Heart left ventricle (tissue), 16 donors: ENCODE results near the gene PRSS35. TPM values are rescaled to one million over a fixed set of nuclear protein-coding genes. Genes with fewer than 3 reads are reported as not detected.
A peak's percentile ranks its signal among the peaks of the same experiment; 100 is the strongest.
"Not testable (repeated sequence)": the region's sequence is repeated elsewhere in the genome, so short reads cannot be mapped to it uniquely, and the experiment has no call there.

Source experiments
- ATAC-seq, 4 donors: fragments of 200-7000 bp; cut with Tn5 transposase; one replicate each; pipeline ENCODE4 v1.9.1; 2020 to 2022; ENCODE audit warnings: moderate library complexity in 4 of 4, mild to moderate bottlenecking in 3 of 4, moderate number of reproducible peaks in 1 of 4
- DNase-seq, 5 donors: peaks; one replicate each; pipeline ENCODE4 v3.0.0-alpha.2; 2020
- H3K27ac ChIP-seq, 12 donors: fragments of 200-600 bp; sonication (generic) in 4 of 12; one replicate each; pipeline versions ENCODE4 v1.5.0 to v1.8.0; 2016 to 2022; ENCODE audit warnings: mild to moderate bottlenecking in 2 of 12
- H3K27me3 ChIP-seq, 9 donors: fragments of 200-600 bp; sonication (generic) in 2 of 9; one replicate each; pipeline versions ENCODE4 v1.5.1 to v1.8.0; 2016 to 2022; ENCODE audit warnings: mild to moderate bottlenecking in 3 of 9
- H3K36me3 ChIP-seq, 9 donors: fragments of 200-600 bp; sonication (generic) in 2 of 9; one replicate each; pipeline versions ENCODE4 v1.5.0 to v1.8.0; 2018 to 2022; ENCODE audit warnings: mild to moderate bottlenecking in 2 of 9
- H3K4me1 ChIP-seq, 12 donors: fragments of 200-600 bp; sonication (generic) in 4 of 12; one replicate each; pipeline versions ENCODE4 v1.5.0 to v1.8.0; 2016 to 2022; ENCODE audit warnings: mild to moderate bottlenecking in 3 of 12
- H3K4me3 ChIP-seq, 12 donors: fragments of 200-600 bp; sonication (generic) in 4 of 12; one replicate each; pipeline versions ENCODE4 v1.5.0 to v1.8.0; 2017 to 2022; ENCODE audit warnings: mild to moderate bottlenecking in 9 of 12, moderate library complexity in 4 of 12
- H3K9me3 ChIP-seq, 12 donors: fragments of 200-600 bp; sonication (generic) in 4 of 12; one replicate each; pipeline versions ENCODE4 v1.5.0 to v1.8.0; 2016 to 2022; ENCODE audit warnings: mild to moderate bottlenecking in 1 of 12
- POLR2A ChIP-seq, 2 donors: fragments of 450-650 bp; IDR thresholded peaks; one replicate each; pipeline ENCODE4 v1.6.1; 2017; ENCODE audit warnings: antibody characterized with exemption in 2 of 2, mild to moderate bottlenecking in 2 of 2, moderate library complexity in 2 of 2
- WGBS, 4 donors: extraction: QIAGEN DNeasy Blood & Tissue Kit in 2 of 4; methylation state at CpG; one replicate each; pipeline versions ENCODE4 v1.1.5 to v1.1.7; 2013 to 2018; 5-methylcytosine and 5-hydroxymethylcytosine counted together
- intact Hi-C, 10 donors: fragments of 100-400 bp; cut with DNase I; formaldehyde crosslinking; loops; one replicate each; pipeline versions ENCODE4 v1.11.1 to v1.14.2; 2022
- polyA plus RNA-seq, 2 donors: library from polyadenylated mRNA; stranded (reverse); fragments of 200-250 nt; gene quantifications; one replicate each; pipeline ENCODE4 v1.2.3, GENCODE V29; 2013
- total RNA-seq, 9 donors: library from RNA; depleted of rRNA in 2 of 9; stranded (reverse); fragments of >200 nt in 2 of 9; fragmentation: NEBNext Ultra II Directional in 3 of 9; extraction: Animal tissue kit (Norgen Biotek cat#: 25700) in 3 of 9; gene quantifications; one replicate each; pipeline versions ENCODE4 v1.1.0 to v1.2.4, GENCODE V29; 2016 to 2023
- TF ChIP-seq, protein P1 (sequence below), 12 donors: fragments of 200-600 bp; sonication (generic) in 4 of 12; IDR thresholded peaks; one replicate each; pipeline versions ENCODE4 v1.5.0 to v1.8.0; 2018 to 2022; ENCODE audit warnings: antibody characterized with exemption in 12 of 12, mild to moderate bottlenecking in 5 of 12
- donor health status: ischemic (EF 13 %, LVEDD 7.1; RV severe dilation, severe dysfunction).
- donor health status: healthy with polysubstance abuse.
- donor health status: DM: no; HTN: yes; CAD: no.
- donor health status: DM: no; HTN: no; CAD: no.
- donor health status: ischemic (EF 25% LVEDD 6.9; RV normal size, moderate dysfunction).
- donor health status: ischemic (EF 25% LVEDD 5.7; RV mildly dilated, moderate dysfunction).
- donor health status: healthy.
- donor health status: DM: yes; HTN: yes; CAD: no.
- donor health status: ischemic (EF 35%, LVEDD 5.7; RV mildly dilated, moderate dysfunction).
- donor health status: nonischemic (EF 11% LVEDD 7.7; RV severe dilation, severe dysfunction).
- donor health status: DM: yes; HTN: yes; CAD: no.
- donor health status: PGD.
- donor health status: ischemic (EF 29% LVEDD 5.4; RV normal size, mild dysfunction).
- donor health status: nonischemic (EF 23%, LVEDD 6.1; RV moderate dilation, normal function).

The PRSS35 gene
- total and polyA plus RNA-seq, 11 donors, result 0.08 to 0.75 (median 0.29) TPM; not detected in 5

DNA sequence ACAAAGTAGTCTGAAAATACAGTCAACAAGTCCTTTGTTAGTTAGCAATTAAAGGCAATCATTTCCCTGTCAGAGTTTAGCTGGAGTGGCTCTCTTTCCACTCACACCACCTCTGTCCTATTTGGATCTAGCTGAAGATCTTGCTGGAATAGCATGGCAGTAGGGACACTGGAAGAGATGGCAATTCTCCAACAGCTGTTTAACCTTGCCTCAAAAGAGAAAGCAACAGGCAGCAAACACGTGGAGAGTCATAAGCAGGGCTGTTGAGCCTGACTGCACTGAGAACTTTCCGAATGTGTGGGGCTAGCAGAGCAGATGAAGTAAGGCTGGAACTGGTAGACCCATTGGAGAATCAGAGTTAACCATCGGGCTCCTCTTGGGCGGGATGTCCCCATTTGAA is 38.0 kb upstream of the PRSS35 start:
- H3K27ac ChIP-seq, result no peak overlapping the region
- DNase-seq (peak in 1 of 5 donors; percentile 10), ATAC-seq (peak; percentile 68 to 77 (median 73))
- H3K9me3 ChIP-seq, result no peaks in the 10 kb centered on the region
- no peak overlapping the region for H3K4me3 ChIP-seq
- H3K36me3 ChIP-seq, result no peaks in the 10 kb centered on the region
- intact Hi-C loops, result no loop called here
- TF ChIP-seq POLR2A (IDR thresholded peaks at IDR 0.05), result no peak
- TF ChIP-seq, protein P1, sequence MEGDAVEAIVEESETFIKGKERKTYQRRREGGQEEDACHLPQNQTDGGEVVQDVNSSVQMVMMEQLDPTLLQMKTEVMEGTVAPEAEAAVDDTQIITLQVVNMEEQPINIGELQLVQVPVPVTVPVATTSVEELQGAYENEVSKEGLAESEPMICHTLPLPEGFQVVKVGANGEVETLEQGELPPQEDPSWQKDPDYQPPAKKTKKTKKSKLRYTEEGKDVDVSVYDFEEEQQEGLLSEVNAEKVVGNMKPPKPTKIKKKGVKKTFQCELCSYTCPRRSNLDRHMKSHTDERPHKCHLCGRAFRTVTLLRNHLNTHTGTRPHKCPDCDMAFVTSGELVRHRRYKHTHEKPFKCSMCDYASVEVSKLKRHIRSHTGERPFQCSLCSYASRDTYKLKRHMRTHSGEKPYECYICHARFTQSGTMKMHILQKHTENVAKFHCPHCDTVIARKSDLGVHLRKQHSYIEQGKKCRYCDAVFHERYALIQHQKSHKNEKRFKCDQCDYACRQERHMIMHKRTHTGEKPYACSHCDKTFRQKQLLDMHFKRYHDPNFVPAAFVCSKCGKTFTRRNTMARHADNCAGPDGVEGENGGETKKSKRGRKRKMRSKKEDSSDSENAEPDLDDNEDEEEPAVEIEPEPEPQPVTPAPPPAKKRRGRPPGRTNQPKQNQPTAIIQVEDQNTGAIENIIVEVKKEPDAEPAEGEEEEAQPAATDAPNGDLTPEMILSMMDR (IDR thresholded peaks at IDR 0.05), result no peak
- 28 to 49% (median 47%) methylated on average over 4 of the region's 4 CpGs for WGBS, 4 donors
- H3K27me3 ChIP-seq, result no peaks in the 10 kb centered on the region
- peaks cover 0 to 32% (median 0%) of the 10 kb centered on the region in 12 donors for H3K4me1 ChIP-seq

DNA sequence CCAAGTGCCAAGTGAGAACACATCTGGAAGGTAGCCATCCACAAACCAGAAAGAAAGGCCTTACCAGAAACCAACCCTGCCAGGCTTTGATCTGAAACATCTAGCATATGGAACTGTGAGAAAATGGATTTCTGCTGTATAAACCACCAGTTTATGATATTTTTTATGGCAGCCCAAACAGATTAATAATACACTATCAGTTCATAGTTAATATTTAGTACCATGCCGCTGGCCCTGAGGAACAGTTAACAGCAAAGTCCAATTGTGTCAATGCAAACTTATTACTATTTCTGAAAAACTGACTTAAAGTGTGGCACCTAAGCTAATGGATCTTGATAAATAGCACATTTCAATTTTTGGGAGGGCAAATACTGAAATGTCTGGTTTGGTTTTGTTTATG is 35.4 kb upstream of the PRSS35 start:
- TF ChIP-seq, protein P1 (IDR thresholded peaks at IDR 0.05), result no peak
- Histone ChIP-seq H3K9me3 (no peaks in the 10 kb centered on the region), H3K27me3 (no peaks in the 10 kb centered on the region), H3K27ac (no peak overlapping the region), H3K36me3 (no peaks in the 10 kb centered on the region), H3K4me3 (no peak overlapping the region), H3K4me1 (peaks cover 0 to 7% (median 0%) of the 10 kb centered on the region in 12 donors)
- 95 to 100% (median 99%) methylated on average over 1 of the region's 1 CpG for WGBS, 4 donors
- DNase-seq (no peak), ATAC-seq (no peak)
- intact Hi-C loops, result no loop called here

DNA sequence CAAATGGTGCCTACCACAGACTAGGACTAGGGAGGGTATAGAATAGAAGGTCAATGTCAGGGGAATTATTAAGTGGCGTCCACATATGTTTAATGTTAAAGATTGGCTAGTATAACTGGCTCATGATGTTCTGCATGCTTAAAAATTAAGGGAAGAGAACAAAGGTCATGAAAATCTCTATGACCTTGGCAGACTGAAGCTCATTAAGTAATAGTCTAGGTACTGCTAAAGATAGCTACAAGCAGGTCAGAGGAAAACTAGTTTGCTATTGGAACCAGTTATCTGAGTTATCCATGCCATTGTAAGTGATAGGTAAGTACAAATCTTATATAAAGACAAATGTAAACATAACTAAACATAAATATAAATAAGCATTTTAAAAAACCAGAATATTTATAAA is 32.9 kb upstream of the PRSS35 start:
- H3K36me3 ChIP-seq, result no peaks in the 10 kb centered on the region
- H3K4me3 ChIP-seq, result no peak overlapping the region
- 67 to 79% (median 77%) methylated on average over 1 of the region's 1 CpG for WGBS, 4 donors
- H3K27me3 ChIP-seq, result no peaks in the 10 kb centered on the region
- DNase-seq (no peak), ATAC-seq (no peak)
- intact Hi-C loops, result no loop called here
- no peak overlapping the region for H3K27ac ChIP-seq
- no peaks in the 10 kb centered on the region for H3K9me3 ChIP-seq
- TF ChIP-seq POLR2A (IDR thresholded peaks at IDR 0.05), result no peak
- TF ChIP-seq, protein P1 (IDR thresholded peaks at IDR 0.05), result no peak
- peaks cover 0 to 3% (median 0%) of the 10 kb centered on the region in 12 donors for H3K4me1 ChIP-seq

DNA sequence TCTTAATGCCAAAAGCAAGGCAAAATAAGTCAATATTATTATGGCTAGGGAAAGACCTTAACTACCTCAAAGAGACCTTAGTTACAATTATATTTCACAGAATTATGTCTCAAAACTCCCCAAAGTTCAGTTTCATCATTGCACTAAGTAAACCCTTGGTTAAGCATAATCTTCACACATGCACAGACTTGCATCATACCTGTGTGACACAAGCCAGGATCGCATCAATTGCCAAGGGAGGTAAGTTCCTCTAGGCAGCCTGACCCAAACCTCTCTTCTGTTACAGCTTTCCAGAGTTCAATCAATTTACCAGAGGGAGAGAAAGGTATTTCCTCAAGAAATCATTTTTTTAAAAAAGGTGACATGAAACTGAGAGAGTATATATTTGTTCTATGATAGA is 31.9 kb upstream of the PRSS35 start:
- no peak for DNase-seq
- intact Hi-C loops, result no loop called here
- Histone ChIP-seq H3K36me3 (no peaks in the 10 kb centered on the region), H3K27me3 (no peaks in the 10 kb centered on the region), H3K27ac (no peak overlapping the region), H3K4me3 (no peak overlapping the region), H3K9me3 (no peaks in the 10 kb centered on the region), H3K4me1 (no peaks in the 10 kb centered on the region)
- ATAC-seq, result no peak
- 88 to 97% (median 89%) methylated on average over 1 of the region's 1 CpG for WGBS, 4 donors
- no peak for TF ChIP-seq POLR2A (IDR thresholded peaks at IDR 0.05)
- TF ChIP-seq, protein P1 (IDR thresholded peaks at IDR 0.05), result no peak

DNA sequence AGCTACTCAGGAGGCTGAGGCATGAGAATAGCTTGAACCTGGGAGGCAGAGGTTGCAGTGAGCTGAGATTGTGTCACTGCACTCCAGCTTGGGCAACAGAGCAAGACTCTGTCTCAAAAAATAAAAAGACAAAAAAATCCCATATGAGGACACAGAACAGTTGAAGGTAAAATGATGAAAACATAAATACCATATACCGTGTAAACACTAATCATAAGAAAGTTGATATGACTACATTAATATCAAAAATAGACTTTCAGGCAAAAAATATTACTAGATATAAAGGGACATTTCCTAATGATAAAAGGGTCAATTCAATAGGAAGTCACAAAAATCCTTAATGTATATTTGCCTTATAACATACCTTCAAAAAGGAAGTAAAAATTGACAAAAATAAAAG is 30.4 kb upstream of the PRSS35 start:
- H3K27me3 ChIP-seq, H3K27ac ChIP-seq, H3K36me3 ChIP-seq, ATAC-seq, H3K4me3 ChIP-seq, H3K4me1 ChIP-seq, intact Hi-C loops, DNase-seq, H3K9me3 ChIP-seq: not testable (repeated sequence)
- WGBS, 4 donors, result 85 to 96% (median 94%) methylated on average over 1 of the region's 1 CpG
